Smooth muscle cell (in vitro differentiated cells): ENCODE data around the gene POU3F1. TPM values are rescaled to one million over a fixed set of nuclear protein-coding genes. Genes with fewer than 3 reads are reported as not detected.

Source experiments
- DNase-seq: peaks from one replicate; lab custom pipeline; 2025; ENCODE audit not compliant: unreplicated experiment; lab: John Stamatoyannopoulos, UW
- H2AFZ ChIP-seq: fragments of 200-600 bp; sonication (generic); 2 replicates; pipeline ENCODE4 v1.6.0; 2016; ENCODE audit warnings: antibody characterized with exemption, low read depth, mild to moderate bottlenecking
- H3F3A ChIP-seq: fragments of 200-600 bp; sonication (generic); 2 replicates; pipeline ENCODE4 v1.6.0; 2017; ENCODE audit warnings: antibody characterized with exemption, low read depth
- H3K27ac ChIP-seq: fragments of 200-600 bp; sonication (generic); 2 replicates; pipeline ENCODE4 v1.5.1; 2016; ENCODE audit warnings: low read depth, mild to moderate bottlenecking
- H3K27me3 ChIP-seq: fragments of 200-600 bp; sonication (generic); 2 replicates; pipeline ENCODE4 v1.6.1; 2016; ENCODE audit warnings: low read depth, mild to moderate bottlenecking
- H3K36me3 ChIP-seq: fragments of 200-600 bp; sonication (generic); 2 replicates; pipeline ENCODE4 v1.5.1; 2016; ENCODE audit warnings: low read depth
- H3K4me1 ChIP-seq: fragments of 200-600 bp; sonication (generic); 2 replicates; pipeline ENCODE4 v1.5.1; 2016; ENCODE audit warnings: low read depth
- H3K4me2 ChIP-seq: fragments of 200-600 bp; sonication (generic); 2 replicates; pipeline ENCODE4 v1.6.0; 2016; ENCODE audit warnings: mild to moderate bottlenecking
- H3K4me3 ChIP-seq: fragments of 200-600 bp; sonication (generic); 2 replicates; pipeline ENCODE4 v1.5.1; 2016; ENCODE audit warnings: mild to moderate bottlenecking
- H3K79me2 ChIP-seq: fragments of 200-600 bp; sonication (generic); 2 replicates; pipeline ENCODE4 v1.6.0; 2016; ENCODE audit warnings: low read depth, mild to moderate bottlenecking
- H3K9ac ChIP-seq: fragments of 200-600 bp; sonication (generic); 2 replicates; pipeline ENCODE4 v1.6.0; 2016; ENCODE audit warnings: low read depth
- H3K9me3 ChIP-seq: fragments of 200-600 bp; sonication (generic); replicated peaks from 2 replicates; pipeline ENCODE4 v1.5.1; 2016; ENCODE audit warnings: low read depth
- H4K20me1 ChIP-seq: fragments of 200-600 bp; sonication (generic); 2 replicates; pipeline ENCODE4 v1.6.0; 2016; ENCODE audit warnings: low read depth
- CTCF ChIP-seq: fragments of 200-600 bp; sonication (generic); IDR thresholded peaks from 2 replicates; pipeline ENCODE4 v1.5.1; 2017; ENCODE audit warnings: borderline replicate concordance, mild to moderate bottlenecking, antibody characterized with exemption; ENCODE audit not compliant: insufficient read depth, poor library complexity, severe bottlenecking
- WGBS: methylation state at CpG from one replicate; pipeline ENCODE4 v1.1.7; 2016; ENCODE audit warnings: low lambda C conversion rate; 5-methylcytosine and 5-hydroxymethylcytosine counted together
- polyA plus RNA-seq: library from polyadenylated mRNA; unstranded; fragments of >200 nt; fragmentation: Nextera tagmentation; extraction: Ambion mirVana; gene quantifications from 2 replicates; pipeline ENCODE4 v1.2.1, GENCODE V29; 2016
- total RNA-seq: library from RNA; depleted of rRNA; stranded (reverse); fragments of >200 nt; gene quantifications from 2 replicates; pipeline ENCODE4 v1.2.3, GENCODE V29; 2014

POU3F1 gene
- total and polyA plus RNA-seq, 2 experiments from 2014 or later, result 0.55 TPM; not detected in 1

- Histone ChIP-seq H3K4me1 (peaks cover 43% of the 10 kb centered on the region), H3K79me2 (no peaks in the 10 kb centered on the region), H2AFZ (no peak overlapping the region), H4K20me1 (no peaks in the 10 kb centered on the region), H3K27me3 (no peaks in the 10 kb centered on the region), H3K27ac (peak overlapping the region; percentile 83), H3K4me3 (no peak overlapping the region), H3K9me3 (no peaks in the 10 kb centered on the region), H3K36me3 (no peaks in the 10 kb centered on the region), H3K9ac (no peak overlapping the region), H3F3A (peaks cover 12% of the 10 kb centered on the region), H3K4me2 (peak overlapping the region; percentile 82)
- 89% methylated on average over 17 of the region's 17 CpGs for WGBS
- no peak for DNase-seq
- TF ChIP-seq CTCF, result no peak
These were observed 15.7 kb downstream of the POU3F1 start for GRCh38 chr1:38030596-38031512.

GRCh38 chr1:38029685-38030511 lies 16.7 kb downstream of the POU3F1 start:
- Histone ChIP-seq H3K4me2 (peak overlapping the region; percentile 82), H3K4me1 (peaks cover 43% of the 10 kb centered on the region), H3K9ac (no peak overlapping the region), H3K36me3 (peaks cover 3% of the 10 kb centered on the region), H3K9me3 (no peaks in the 10 kb centered on the region), H3K79me2 (no peaks in the 10 kb centered on the region), H3F3A (peaks cover 12% of the 10 kb centered on the region), H3K4me3 (no peak overlapping the region), H2AFZ (no peak overlapping the region), H3K27ac (peak overlapping the region; percentile 83), H3K27me3 (no peaks in the 10 kb centered on the region), H4K20me1 (no peaks in the 10 kb centered on the region)
- DNase-seq, result no peak
- WGBS, result 28% methylated on average over 12 of the region's 12 CpGs
- no peak for TF ChIP-seq CTCF

- DNase-seq, result no peak
- peak overlapping the region; percentile 82 for H3K4me2 ChIP-seq
- H2AFZ ChIP-seq, result no peak overlapping the region
- no peaks in the 10 kb centered on the region for H3K79me2 ChIP-seq
- 41% methylated on average over 23 of the region's 23 CpGs for WGBS
- H4K20me1 ChIP-seq, result no peaks in the 10 kb centered on the region
- H3K36me3 ChIP-seq, result peaks cover 5% of the 10 kb centered on the region
- no peak overlapping the region for H3K4me3 ChIP-seq
- H3K9me3 ChIP-seq, result no peaks in the 10 kb centered on the region
- H3F3A ChIP-seq, result peaks cover 12% of the 10 kb centered on the region
- no peak for TF ChIP-seq CTCF
- H3K27me3 ChIP-seq, result no peaks in the 10 kb centered on the region
- peak overlapping the region; percentile 83 for H3K27ac ChIP-seq
- H3K9ac ChIP-seq, result no peak overlapping the region
- H3K4me1 ChIP-seq, result peaks cover 43% of the 10 kb centered on the region
These were observed 17.4 kb downstream of the POU3F1 start for GRCh38 chr1:38029081-38029681.
